Measurements from ENCODE around the gene GLRX2. TPM values are rescaled to one million over a fixed set of nuclear protein-coding genes. Genes with fewer than 3 reads are reported as not detected.

Gene GLRX2
- total and polyA plus RNA-seq, 2 of the 8 experiments (the other 6 are each of a cell fraction or from before 2014, with no cell fraction given) = 4.8 to 13.5 TPM

GRCh38 chr1:193110246-193110645, 5.0 kb upstream of the GLRX2 start:
- POLR2A ChIA-PET (ENCODE audit: partially characterized antibody) = interaction anchor here (0.8 kb wide), 1 partner anchor 16 kb away, joined by 3 read pairs; no protein-coding TSS in a partner anchor
- Histone ChIP-seq H3K79me2 (ENCODE audit: control insufficient read depth in 1 of 2, insufficient read depth in 2 of 2, low read length in 2 of 2) (no peaks in the 10 kb centered on the region), H3K9ac (replicated peaks in 1 of 4; ENCODE audit: extremely low read depth in 1 of 4, low read depth in 3 of 4, low read length in 3 of 4) (no peak overlapping the region), H3K4me2 (ENCODE audit: insufficient read depth in 1 of 2, low read depth in 2 of 2, low read length in 2 of 2) (no peak overlapping the region), H2AK5ac (ENCODE audit: low read depth, low read length) (no peak overlapping the region), H3K27me3 (replicated peaks in 1 of 4; ENCODE audit: control insufficient read depth in 3 of 4, extremely low read depth in 1 of 4, insufficient read depth in 3 of 4, low read length in 3 of 4) (peaks cover 0 to 1% (median 0%) of the 10 kb centered on the region in 4 experiments; a peak in 1 of 7 replicates), H2BK5ac (ENCODE audit: low read depth, low read length) (no peak overlapping the region), H3K14ac (ENCODE audit: insufficient read length) (no peak overlapping the region), H3K4ac (replicated peaks; ENCODE audit: insufficient read length, low read depth, low read length) (no peak overlapping the region), H2AFZ (ENCODE audit: low read length) (no peak overlapping the region), H4K20me1 (replicated peaks in 1 of 2; ENCODE audit: control insufficient read depth in 1 of 2, insufficient read depth in 2 of 2, low read length in 2 of 2) (no peaks in the 10 kb centered on the region), H2BK12ac (ENCODE audit: low read depth, low read length) (no peak overlapping the region), H4K91ac (replicated peaks; ENCODE audit: insufficient read length, low read length) (no peak overlapping the region), H3K79me1 (ENCODE audit: low read depth, low read length) (no peaks in the 10 kb centered on the region), H4K8ac (ENCODE audit: extremely low read depth, insufficient read depth, low read length) (no peak overlapping the region), H4K5ac (ENCODE audit: insufficient read length, low read depth, low read length) (no peak overlapping the region), H2BK120ac (replicated peaks; ENCODE audit: low read depth, low read length) (no peak overlapping the region), H3K56ac (replicated peaks; ENCODE audit: insufficient read length, low read depth, low read length) (no peak overlapping the region), H3K36me3 (ENCODE audit: control insufficient read depth in 2 of 4, insufficient read depth in 4 of 4, low read length in 3 of 4) (no peaks in the 10 kb centered on the region), H3K27ac (ENCODE audit: low read depth, low read length) (no peak overlapping the region), H3K9me3 (ENCODE audit: insufficient read depth in 2 of 2, low read depth in 1 of 2, low read length in 1 of 2) (no peaks in the 10 kb centered on the region), H3K4me3 (ENCODE audit: extremely low read depth in 1 of 4, insufficient read depth in 2 of 4, low read depth in 3 of 4, low read length in 4 of 4) (no peak overlapping the region), H3K23ac (ENCODE audit: insufficient read length) (no peak overlapping the region), H2BK15ac (ENCODE audit: low read length) (no peak overlapping the region), H3K23me2 (ENCODE audit: low read depth, low read length) (no peaks in the 10 kb centered on the region), H2BK20ac (ENCODE audit: low read length) (no peak overlapping the region), H3K18ac (ENCODE audit: extremely low read depth, low read length) (no peak overlapping the region), H3K4me1 (replicated peaks in 1 of 4; ENCODE audit: control insufficient read depth in 3 of 4, insufficient read depth in 4 of 4, low read length in 3 of 4) (peaks cover 0 to 12% (median 6%) of the 10 kb centered on the region in 4 experiments; a peak in 6 of 7 replicates)
- WGBS, 2 experiments (ENCODE audit: extremely low coverage in 1 of 2, insufficient coverage in 1 of 2, insufficient read length in 1 of 2, insufficient replicate concordance in 2 of 2, low coverage in 1 of 2, low lambda C conversion rate in 2 of 2, missing lambda C conversion rate in 1 of 2) = 100% methylated on average over 1 of the region's 1 CpG; no CpG with 5 or more reads in 1 of the 2 experiments
- FAIRE-seq (no peak), DNase-seq (ENCODE audit: low read depth in 1 of 2, low spot score in 2 of 2) (no peak)
- CTCF ChIA-PET (ENCODE audit: partially characterized antibody) = no interaction called here
- TF ChIP-seq BACH1 (IDR thresholded peaks at IDR 0.05; ENCODE audit: low read length) (no peak), RBBP5 (IDR thresholded peaks at IDR 0.05; ENCODE audit: borderline replicate concordance, low read depth, low read length) (no peak), POLR2A (IDR thresholded peaks at IDR 0.05; ENCODE audit: control extremely low read depth in 1 of 2, low read depth in 2 of 2, low read length in 2 of 2) (no peak), CHD1 (IDR thresholded peaks at IDR 0.05; ENCODE audit: low read depth, low read length) (no peak), CBX8 (IDR thresholded peaks at IDR 0.05; ENCODE audit: borderline replicate concordance, low read depth, low read length) (no peak), MAFK (IDR thresholded peaks at IDR 0.05; ENCODE audit: low read depth, low read length) (no peak), ATF2 (IDR thresholded peaks at IDR 0.05; ENCODE audit: low read length) (no peak), ASH2L (IDR thresholded peaks at IDR 0.05; ENCODE audit: low read length) (no peak), YY1 (IDR thresholded peaks at IDR 0.05; ENCODE audit: low read depth, low read length) (no peak), TCF12 (IDR thresholded peaks at IDR 0.05; ENCODE audit: low read depth, low read length) (no peak), KDM1A (IDR thresholded peaks at IDR 0.05; ENCODE audit: borderline replicate concordance, low read length) (no peak)
